Effector memory CD4-positive, alpha-beta T cell (primary cell): ENCODE data around the gene RANGAP1.
"Not testable (repeated sequence)": the region's sequence is repeated elsewhere in the genome, so short reads cannot be mapped to it uniquely, and the experiment has no call there.

Experiments
- DNase-seq, 3 donors: peaks; one replicate each; pipeline ENCODE4 v3.0.0-alpha.2; 2020
- H3K27ac ChIP-seq: 2 replicates; pipeline ENCODE4 v1.7.0; 2013; ENCODE audit warnings: mild to moderate bottlenecking, low read length, moderate library complexity; ENCODE audit not compliant: insufficient read depth, poor library complexity, severe bottlenecking
- H3K27me3 ChIP-seq: replicated peaks from 2 replicates; pipeline ENCODE4 v1.7.0; 2013; ENCODE audit warnings: mild to moderate bottlenecking, low read length; ENCODE audit not compliant: insufficient read depth, control insufficient read depth, poor library complexity, severe bottlenecking
- H3K36me3 ChIP-seq: 2 replicates; pipeline ENCODE4 v1.7.0; 2013; ENCODE audit warnings: mild to moderate bottlenecking, low read length, moderate library complexity; ENCODE audit not compliant: control insufficient read depth, insufficient read depth
- H3K4me1 ChIP-seq: 2 replicates; pipeline ENCODE4 v1.7.0; 2013; ENCODE audit warnings: low read length, mild to moderate bottlenecking; ENCODE audit not compliant: control insufficient read depth, insufficient read depth, poor library complexity, severe bottlenecking
- H3K4me3 ChIP-seq: 2 replicates; pipeline ENCODE4 v1.7.0; 2013; ENCODE audit warnings: low read length, low read depth, mild to moderate bottlenecking; ENCODE audit not compliant: insufficient read depth, poor library complexity, severe bottlenecking
- H3K9me3 ChIP-seq: 2 replicates; pipeline ENCODE4 v1.7.0; 2013; ENCODE audit warnings: mild to moderate bottlenecking, low read length, moderate library complexity; ENCODE audit not compliant: control insufficient read depth

The RANGAP1 gene

DNA sequence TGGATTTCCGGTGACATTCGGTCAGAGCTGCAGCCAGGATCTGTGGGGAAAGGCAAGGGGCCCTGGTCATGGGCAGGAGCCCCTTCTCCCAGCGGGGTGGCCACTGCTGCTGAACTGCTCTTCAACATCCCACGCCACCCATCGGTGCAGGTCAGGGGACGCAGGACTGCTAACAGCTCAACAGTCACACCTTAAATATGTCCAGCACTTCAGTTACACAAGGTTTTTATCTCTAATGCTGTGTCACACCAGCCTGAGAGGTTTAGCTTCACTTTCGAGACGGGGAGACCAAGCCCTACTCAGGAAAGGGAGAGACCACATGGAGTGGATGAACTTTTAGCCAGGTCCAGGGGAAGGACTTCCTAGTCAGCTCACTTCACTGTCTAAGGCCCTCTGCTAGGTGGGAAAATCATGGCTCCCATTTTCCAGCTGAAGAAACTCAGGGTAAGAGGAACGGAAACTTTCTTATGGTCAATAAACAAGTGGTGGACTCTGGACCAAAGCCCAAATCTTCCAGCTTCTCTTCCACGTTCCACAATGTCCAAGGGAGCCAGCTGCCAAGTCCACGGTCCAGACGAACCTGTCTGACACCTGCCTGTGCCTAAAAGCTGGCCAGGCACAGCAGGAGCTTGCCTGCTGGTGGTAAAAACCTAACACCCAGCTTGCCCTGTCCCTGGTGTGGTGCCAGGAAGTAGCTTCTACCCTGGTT, 24.3 kb downstream of the RANGAP1 start:
- peaks cover 87% of the 10 kb centered on the region for H3K36me3 ChIP-seq
- H3K27me3 ChIP-seq, result no peaks in the 10 kb centered on the region

DNA sequence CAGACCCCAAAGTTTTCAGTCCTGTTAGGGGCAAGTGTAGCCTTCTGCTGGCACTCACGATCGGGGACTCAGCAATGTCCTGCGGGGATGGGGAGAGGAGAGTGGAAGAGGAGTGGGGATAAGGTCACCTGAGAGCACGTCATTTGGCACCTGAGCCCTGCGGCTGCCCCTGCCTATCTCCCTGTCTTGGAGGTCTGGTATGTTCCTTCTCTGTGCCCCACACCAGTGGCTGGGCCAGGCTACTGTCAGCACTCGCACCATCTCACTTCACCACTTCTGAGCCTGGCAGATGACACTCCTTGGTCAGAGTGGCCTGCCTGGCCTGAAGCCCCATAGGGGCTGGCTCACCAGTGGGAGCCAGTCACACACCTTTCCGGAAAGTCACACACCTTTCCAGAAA, 25.1 kb downstream of the RANGAP1 start:
- H3K9me3 ChIP-seq, result no peaks in the 10 kb centered on the region
- no peaks in the 10 kb centered on the region for H3K27me3 ChIP-seq
- H3K36me3 ChIP-seq, result peaks cover 89% of the 10 kb centered on the region
- H3K4me1 ChIP-seq, result no peaks in the 10 kb centered on the region
- no peak overlapping the region for H3K27ac ChIP-seq
- no peak overlapping the region for H3K4me3 ChIP-seq
- no peak for DNase-seq

More for the DNA sequence above, 24.3 kb downstream of the RANGAP1 start:
- Histone ChIP-seq H3K4me3 (no peak overlapping the region), H3K27ac (no peak overlapping the region), H3K4me1 (no peaks in the 10 kb centered on the region), H3K9me3 (no peaks in the 10 kb centered on the region)
- DNase-seq, result no peak

DNA sequence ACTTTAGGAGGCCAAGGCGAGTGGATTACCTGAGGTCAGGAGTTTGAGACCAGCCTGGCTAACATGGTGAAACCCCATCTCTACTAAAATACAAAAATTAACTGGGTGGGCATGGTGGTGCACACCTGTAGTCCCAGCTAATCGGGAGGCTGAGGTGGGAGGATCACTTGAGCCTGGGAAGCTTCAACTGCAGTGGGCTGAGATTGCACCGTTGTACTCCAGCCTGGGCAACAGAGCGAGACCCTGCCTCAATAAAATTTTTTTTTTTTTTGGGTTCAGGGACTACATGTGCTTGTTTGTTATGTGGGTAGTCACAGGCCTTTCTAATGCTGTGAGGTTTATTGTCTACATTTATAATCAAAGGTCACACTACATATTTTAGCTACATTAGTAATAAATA, 26.2 kb downstream of the RANGAP1 start:
- DNase-seq, H3K4me3 ChIP-seq, H3K4me1 ChIP-seq, H3K27ac ChIP-seq, H3K9me3 ChIP-seq, H3K27me3 ChIP-seq: not testable (repeated sequence)
- peaks cover 91% of the 10 kb centered on the region for H3K36me3 ChIP-seq

DNA sequence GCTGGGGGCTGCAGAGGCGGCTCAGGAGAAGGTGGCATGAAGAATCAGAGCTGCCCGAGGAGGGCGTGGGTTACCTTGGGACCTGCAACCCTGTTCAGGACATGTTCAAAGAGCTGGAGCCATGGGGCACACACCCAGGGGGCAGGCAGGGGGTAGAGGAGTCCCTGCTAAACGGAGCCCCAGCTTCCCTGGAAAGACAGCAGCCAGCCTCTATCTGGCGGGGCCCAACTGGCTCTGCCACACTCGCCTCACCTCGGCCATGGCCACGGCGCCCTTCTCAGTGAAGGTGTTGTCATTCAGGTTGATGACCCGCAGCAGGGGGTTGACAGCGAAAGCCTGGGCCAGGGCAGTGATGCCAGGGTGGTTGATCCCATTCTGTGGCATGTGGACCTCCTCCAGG, 28.3 kb downstream of the RANGAP1 start:
- no peak overlapping the region for H3K27ac ChIP-seq
- no peaks in the 10 kb centered on the region for H3K4me1 ChIP-seq
- DNase-seq, result no peak
- H3K27me3 ChIP-seq, result no peaks in the 10 kb centered on the region
- peaks cover 90% of the 10 kb centered on the region for H3K36me3 ChIP-seq
- H3K4me3 ChIP-seq, result no peak overlapping the region
- no peaks in the 10 kb centered on the region for H3K9me3 ChIP-seq

DNA sequence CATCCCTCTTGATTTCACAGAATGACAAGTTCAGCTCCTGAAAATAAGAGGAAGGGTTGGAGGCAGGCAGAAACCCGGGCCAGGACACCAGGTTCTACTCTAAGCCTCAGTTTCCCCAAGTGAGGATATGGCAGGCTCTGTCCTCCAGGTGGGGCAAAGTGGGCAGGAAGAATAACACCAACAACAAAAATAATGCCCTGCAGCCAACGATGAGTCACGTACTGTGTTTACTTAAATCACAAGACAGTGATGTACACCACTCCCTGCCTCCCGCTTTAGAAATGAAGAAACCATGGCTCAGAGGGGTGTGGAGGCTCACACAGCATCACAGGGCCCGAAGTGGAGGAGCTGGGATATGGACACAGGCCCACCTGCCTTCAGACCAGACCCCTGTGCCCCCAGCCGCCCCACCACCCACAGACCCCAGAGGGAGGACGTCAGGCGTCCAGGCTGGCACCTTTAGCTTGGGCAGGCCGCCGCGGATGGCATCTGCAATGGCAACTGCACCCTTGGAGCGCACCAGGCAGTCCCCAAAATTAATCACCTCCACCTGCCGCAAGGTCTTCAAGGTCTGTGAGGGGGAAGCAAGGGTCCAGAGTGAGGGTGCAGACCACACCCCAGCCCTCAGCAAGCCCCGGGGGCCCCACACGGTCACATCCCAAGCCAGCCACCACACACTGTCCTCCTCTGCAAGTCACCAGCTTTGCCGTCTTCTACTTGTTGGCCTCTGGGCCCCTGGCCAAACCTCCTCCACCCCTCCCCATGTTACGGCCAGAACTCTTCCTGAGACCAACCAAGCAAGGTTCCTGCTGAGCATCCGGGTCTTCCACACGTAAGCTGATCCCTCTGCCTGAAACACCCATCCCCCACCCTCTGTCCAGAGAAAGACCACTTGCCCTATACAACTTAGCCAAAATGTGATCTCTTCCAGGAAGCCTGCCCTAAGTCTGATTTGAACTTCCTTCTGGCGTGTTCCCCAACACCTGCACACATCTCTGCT, 29.4 kb downstream of the RANGAP1 start:
- peaks cover 87% of the 10 kb centered on the region for H3K36me3 ChIP-seq
- H3K27ac ChIP-seq, result no peak overlapping the region
- H3K27me3 ChIP-seq, result no peaks in the 10 kb centered on the region
- no peaks in the 10 kb centered on the region for H3K9me3 ChIP-seq
- no peak for DNase-seq
- no peaks in the 10 kb centered on the region for H3K4me1 ChIP-seq
- H3K4me3 ChIP-seq, result no peak overlapping the region

DNA sequence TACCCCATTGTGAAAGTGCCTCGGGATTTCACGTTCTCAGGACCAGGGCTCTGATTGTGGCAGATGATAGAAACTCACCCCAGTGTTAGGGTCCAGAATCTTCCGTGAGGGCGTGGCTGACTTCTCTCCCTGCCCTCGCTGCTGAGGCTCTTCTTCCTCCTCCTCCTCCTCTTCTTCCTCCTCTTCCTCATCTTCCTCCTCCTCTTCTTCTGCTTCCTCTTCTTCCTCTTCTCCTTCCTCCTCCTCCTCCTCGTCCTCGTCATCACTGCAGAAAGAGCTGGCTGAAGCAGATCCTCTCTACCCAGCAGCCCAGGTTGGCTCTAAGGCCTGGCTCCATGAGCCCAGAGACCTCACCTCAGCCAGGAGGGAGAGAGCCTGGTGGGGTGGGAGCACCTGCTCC, 31.8 kb downstream of the RANGAP1 start:
- Histone ChIP-seq H3K36me3 (peaks cover 89% of the 10 kb centered on the region), H3K4me3 (no peak overlapping the region), H3K27me3 (no peaks in the 10 kb centered on the region), H3K9me3 (no peaks in the 10 kb centered on the region), H3K27ac (no peak overlapping the region), H3K4me1 (no peaks in the 10 kb centered on the region)
- no peak for DNase-seq

DNA sequence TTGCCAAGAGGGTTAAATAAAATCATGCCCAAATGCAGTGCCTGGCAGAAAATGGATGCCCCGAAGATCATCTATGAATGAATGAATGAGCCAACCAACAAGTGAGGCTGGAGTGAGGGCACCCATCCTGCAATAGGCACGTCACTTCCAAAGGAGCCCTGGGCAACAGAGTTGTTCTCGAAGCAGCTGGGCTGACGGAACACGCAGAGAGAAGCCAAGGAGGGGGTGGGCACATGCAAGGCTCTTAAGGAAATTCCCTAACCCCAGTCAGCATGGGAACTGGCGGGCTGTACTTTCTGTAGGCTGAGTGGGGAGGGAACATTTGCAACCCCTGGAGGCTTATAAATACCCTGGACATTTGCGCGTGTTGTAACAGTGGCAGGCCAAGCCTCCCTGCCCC, 33.6 kb downstream of the RANGAP1 start:
- no peak overlapping the region for H3K27ac ChIP-seq
- H3K9me3 ChIP-seq, result no peaks in the 10 kb centered on the region
- H3K4me1 ChIP-seq, result no peaks in the 10 kb centered on the region
- DNase-seq, result no peak
- no peaks in the 10 kb centered on the region for H3K27me3 ChIP-seq
- H3K4me3 ChIP-seq, result no peak overlapping the region
- peaks cover 93% of the 10 kb centered on the region for H3K36me3 ChIP-seq

DNA sequence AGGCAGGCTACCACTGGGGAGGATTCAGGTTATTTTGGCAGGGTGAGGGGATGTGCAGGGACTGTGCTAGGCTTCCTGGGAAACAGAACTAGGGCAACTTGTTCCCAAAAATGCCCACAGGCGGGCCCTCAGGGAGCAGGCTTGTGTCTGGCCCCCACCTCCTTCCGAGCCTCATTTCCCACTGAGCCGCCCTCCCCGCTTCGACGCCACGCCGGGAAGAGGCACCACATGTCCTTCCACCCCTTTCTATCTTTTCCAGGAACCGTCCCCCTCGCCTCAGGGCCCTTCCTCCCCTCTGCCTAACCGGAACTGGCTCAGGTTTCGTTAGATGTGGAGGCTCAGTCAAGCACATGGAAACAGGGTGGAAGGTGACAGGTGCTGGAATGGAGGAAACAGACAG, 35.9 kb downstream of the RANGAP1 start:
- Histone ChIP-seq H3K27ac (no peak overlapping the region), H3K27me3 (no peaks in the 10 kb centered on the region), H3K9me3 (no peaks in the 10 kb centered on the region), H3K36me3 (peaks cover 72% of the 10 kb centered on the region), H3K4me3 (no peak overlapping the region), H3K4me1 (no peaks in the 10 kb centered on the region)
- no peak for DNase-seq

DNA sequence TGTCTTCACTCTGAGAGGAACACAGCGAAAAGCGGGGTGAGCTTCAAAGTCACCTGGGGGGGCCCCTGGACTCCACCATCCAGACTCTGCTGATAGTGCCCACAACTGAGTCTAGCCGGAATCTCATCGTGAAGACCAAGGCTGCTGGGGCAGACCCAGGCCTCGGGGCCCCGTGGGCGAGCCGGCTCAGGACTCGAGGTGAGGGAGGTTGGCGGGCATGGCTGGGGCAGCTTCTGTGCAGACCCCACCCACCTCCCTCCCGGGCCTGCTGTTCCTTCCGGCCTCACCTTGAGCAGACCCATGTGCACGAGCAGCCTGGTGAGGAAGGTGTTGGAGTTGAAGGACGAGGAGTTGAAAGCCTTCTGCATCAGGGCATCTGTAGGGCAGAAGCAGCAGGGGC, 36.5 kb downstream of the RANGAP1 start:
- DNase-seq, result no peak
- Histone ChIP-seq H3K4me1 (no peaks in the 10 kb centered on the region), H3K27me3 (no peaks in the 10 kb centered on the region), H3K9me3 (no peaks in the 10 kb centered on the region), H3K36me3 (peaks cover 69% of the 10 kb centered on the region), H3K4me3 (no peak overlapping the region), H3K27ac (no peak overlapping the region)

DNA sequence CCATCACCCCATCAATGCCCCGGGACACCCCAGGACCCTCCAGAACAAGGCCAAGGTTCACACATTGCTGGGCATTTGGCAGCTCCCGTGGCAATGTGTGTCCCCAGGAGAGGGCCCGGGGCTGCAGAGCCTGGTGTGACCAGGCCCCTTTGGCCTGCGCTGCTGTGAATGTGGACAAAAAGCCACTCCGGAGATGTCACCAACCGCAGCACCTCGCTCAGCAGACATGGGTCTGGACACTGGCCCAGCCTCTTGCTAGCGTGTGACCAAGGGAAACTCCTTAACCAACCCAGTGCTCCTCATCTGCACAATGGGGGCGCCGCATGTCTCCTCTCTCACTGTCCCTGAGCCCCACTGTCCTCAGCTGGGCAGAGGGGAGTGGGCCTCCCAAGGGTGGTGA, 37.2 kb downstream of the RANGAP1 start:
- Histone ChIP-seq H3K9me3 (no peaks in the 10 kb centered on the region), H3K4me1 (no peaks in the 10 kb centered on the region), H3K27ac (no peak overlapping the region), H3K27me3 (no peaks in the 10 kb centered on the region), H3K36me3 (peaks cover 63% of the 10 kb centered on the region), H3K4me3 (no peak overlapping the region)
- DNase-seq, result no peak
